ENCODE measurements around the gene OIP5.

- TF ChIP-seq EZH2 (IDR thresholded peaks at IDR 0.05) = no peak
- TF ChIP-seq POLR2AphosphoS5 (IDR thresholded peaks at IDR 0.05; ENCODE audit: borderline replicate concordance, low read depth, low read length) = no peak
- no peak for TF ChIP-seq FOXP2 (optimal IDR thresholded peaks at IDR 0.05; ENCODE audit: control extremely low read depth, extremely low read length, insufficient read depth)
These were observed 578 bp downstream of the OIP5 start for GRCh38 chr15:41331833-41332193.

Data from SK-N-MC (cell line).